NCI-H460 (cell line): ENCODE results near the gene SMARCA2. TPM values are rescaled to one million over a fixed set of nuclear protein-coding genes. Genes with fewer than 3 reads are reported as not detected.

ENCODE experiments used
- DNase-seq: peaks from one replicate; pipeline ENCODE4 v3.0.0-alpha.2; 2016; ENCODE audit warnings: low read depth; ENCODE audit errors: extremely low read depth
- polyA plus RNA-seq: library from polyadenylated mRNA; depleted of rRNA; stranded (reverse); fragments of >200 nt; gene quantifications from 2 replicates; pipeline ENCODE4 v1.2.3, GENCODE V29; 2014; cell fraction: nucleus; rRNA removed
- total RNA-seq: library from RNA; depleted of rRNA; stranded (reverse); fragments of >200 nt; shearing (Covaris generic); gene quantifications from 2 replicates; pipeline ENCODE4 v1.2.3, GENCODE V29; 2014; rRNA removed

Gene SMARCA2
- 24.0 and 28.5 TPM in 2 replicates for total RNA-seq
- polyA plus RNA-seq = 37.4 and 49.9 TPM in 2 replicates

DNA sequence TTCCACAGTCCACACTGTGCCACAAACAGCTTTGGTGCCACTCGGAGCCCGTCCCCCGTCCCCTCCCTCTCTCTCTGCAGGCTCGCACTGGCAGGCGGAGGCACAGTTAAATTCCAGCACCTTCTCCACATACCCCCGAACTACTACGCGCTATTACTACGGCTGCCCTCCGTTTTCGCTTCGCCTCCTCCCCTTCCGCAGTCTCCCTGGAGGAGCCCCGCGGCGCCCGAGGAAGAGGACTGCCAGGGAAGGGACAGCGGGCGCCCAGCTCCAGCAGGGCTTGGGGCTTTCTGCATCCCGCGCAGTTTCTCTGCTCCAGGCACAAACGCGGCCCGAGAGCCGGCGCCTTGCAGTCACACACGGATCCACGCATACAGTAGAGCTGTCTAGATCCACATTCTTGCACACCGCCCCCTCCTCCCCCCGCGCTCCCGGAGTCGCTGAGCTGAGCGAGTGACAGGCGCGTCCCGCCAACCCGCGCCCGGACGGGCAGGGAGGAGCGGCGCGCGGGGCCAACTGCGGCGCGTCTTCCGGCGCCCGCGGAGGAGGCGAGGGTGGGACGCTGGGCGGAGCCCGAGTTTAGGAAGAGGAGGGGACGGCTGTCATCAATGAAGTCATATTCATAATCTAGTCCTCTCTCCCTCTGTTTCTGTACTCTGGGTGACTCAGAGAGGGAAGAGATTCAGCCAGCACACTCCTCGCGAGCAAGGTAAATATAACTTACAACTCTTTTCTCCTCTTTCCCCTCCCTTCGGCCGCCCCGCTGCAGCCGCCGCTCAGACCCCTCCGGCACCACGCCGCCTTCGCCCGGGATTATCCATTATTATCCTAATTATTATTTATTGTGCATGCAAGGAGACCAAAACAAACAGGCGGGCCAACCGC is at the start of gene SMARCA2:
Gene SMARCA2, plus strand, starts transcription at position 652 of the 885 bp plus-strand sequence. CDS start 13,676 bp downstream, outside the sequence.
- DNase-seq = peak; percentile 87

DNA sequence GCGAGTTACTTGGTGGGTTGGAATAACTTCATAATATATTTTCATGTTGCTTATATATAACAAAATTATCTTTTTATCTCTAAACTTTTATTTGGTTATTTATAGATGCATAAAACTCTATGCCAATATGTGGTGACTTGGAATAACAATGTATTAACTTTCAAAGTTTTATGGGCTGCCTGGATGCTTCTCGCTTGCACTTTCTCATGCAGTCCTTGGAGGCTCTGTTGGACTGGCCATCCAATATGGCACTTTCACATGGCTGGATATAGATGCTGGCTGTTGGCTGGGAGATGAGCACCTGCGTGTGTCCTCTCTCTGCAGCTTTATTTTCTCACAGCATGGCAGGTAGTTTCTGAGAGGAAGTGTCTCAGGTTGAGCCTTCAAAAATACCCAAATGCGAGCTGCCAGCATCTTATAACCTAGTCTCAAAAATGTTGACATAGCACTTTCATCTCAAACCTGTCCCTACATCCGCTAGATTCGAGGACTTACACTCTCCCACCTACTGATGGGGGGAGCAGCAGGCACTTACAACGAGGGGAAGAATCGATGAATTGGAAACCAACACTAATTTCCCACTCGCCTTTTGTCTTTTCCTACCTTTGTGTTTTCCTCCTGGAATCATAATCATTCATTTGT is 48.3 kb upstream of the SMARCA2 start:
- no peak for DNase-seq

DNA sequence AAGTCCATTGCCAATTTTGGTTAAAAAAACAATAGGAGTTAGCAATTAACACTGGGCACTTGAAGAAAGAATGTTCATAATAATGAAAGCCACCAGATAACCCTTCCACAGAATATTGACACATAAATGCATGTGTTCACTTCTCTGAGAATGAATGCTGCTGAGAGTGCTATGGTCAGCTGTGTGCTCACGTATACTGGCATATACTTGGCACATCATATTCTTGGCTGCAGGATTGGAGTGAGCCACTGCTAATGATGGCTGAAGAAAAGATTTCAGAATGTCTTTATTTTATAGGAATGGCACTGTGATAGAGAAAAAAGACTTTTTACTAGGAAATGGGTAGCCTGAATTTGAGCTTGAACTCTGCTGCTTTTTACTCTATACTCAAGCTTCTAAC is 46.0 kb upstream of the SMARCA2 start:
- DNase-seq = no peak

DNA sequence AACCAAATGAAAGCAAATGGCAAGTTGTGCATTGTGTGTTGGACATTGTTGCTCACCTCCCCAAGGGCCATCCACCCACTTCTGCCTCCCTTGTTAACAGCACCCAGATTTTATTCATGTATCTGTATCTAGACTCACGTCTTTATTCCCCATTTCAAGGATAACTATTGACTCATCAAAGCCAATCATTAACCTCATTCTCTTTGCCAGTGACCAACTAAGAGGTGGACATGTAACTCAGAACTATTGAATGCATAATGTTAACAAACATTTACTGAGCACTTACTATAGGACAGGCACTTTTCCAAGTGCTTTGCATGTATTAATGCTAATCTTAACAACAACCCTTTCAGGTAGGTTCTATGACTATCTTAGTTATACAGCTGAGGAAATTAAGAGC is 45.2 kb upstream of the SMARCA2 start:
- no peak for DNase-seq

DNA sequence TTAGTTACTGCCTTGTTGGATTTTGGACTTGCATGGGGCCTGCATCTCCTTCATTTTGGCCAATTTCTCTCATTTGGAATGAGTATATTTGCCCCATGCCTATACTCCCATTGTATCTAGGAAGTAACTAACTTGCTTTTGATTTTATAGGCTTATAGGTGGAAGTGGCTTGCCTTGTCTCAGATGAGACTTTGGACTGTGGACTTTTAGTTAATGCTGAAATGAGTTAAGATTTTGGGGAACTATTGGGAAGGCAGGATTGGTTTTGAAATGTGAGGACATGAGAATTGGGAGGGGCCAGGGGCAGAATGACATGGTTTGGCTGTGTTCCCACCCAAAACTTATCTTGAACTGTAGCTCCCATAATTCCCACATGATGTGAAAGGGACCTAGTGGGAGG is 42.5 kb upstream of the SMARCA2 start:
- DNase-seq = no peak

GRCh38 chr9:1977026-1977425 is 38.1 kb upstream of the SMARCA2 start:
- no peak for DNase-seq

DNA sequence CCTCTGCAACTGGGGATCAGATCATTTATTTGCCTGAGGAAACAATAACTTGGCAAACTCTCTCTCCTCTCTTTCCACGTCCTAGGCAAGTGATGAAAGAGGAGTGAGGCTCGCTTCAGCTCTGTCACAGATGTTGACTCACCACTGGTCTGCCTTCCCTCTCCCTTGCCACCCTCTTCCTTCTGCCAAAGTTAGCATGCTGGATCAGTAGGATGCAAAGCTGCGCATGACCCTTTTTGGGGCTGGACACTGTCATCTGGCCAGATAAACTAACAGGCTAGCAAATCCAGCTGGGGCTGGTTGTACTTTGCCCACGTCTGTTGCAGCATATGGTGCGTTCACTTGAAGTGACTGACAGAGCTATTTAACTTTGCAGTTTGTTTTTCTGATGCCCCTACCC is 36.2 kb upstream of the SMARCA2 start:
- DNase-seq = no peak

- no peak for DNase-seq
These were observed 35.3 kb upstream of the SMARCA2 start for GRCh38 chr9:1979741-1980367.

GRCh38 chr9:1980387-1980786 is 34.8 kb upstream of the SMARCA2 start:
- DNase-seq = no peak

DNA sequence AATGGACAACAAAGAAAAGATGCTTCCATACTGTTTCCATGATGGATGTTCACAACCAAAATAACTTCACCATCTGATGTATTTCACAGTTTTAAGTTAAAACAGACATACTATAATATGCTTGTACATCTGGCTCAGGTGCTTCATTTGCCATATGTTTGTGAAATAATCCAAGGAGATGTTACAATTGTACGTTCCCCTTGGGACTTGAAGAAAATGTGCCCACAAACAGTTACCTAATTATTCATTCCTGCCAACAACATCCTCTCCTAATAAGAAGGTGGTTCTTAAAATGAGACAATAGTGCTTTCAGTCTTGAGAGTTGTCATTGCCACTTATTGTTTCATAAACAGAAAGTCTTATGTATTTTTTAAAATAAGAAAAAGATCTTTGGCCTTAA is 33.1 kb upstream of the SMARCA2 start:
- DNase-seq = no peak

GRCh38 chr9:1986341-1986740 is 28.8 kb upstream of the SMARCA2 start:
- DNase-seq = no peak

- no peak for DNase-seq
These were observed 25.6 kb upstream of the SMARCA2 start for GRCh38 chr9:1989500-1989899.

- no peak for DNase-seq
These were observed 21.0 kb upstream of the SMARCA2 start for GRCh38 chr9:1994180-1994579.

GRCh38 chr9:1995084-1995483 is 20.1 kb upstream of the SMARCA2 start:
- no peak for DNase-seq

- no peak for DNase-seq
These were observed 19.0 kb upstream of the SMARCA2 start for GRCh38 chr9:1996156-1996555.

DNA sequence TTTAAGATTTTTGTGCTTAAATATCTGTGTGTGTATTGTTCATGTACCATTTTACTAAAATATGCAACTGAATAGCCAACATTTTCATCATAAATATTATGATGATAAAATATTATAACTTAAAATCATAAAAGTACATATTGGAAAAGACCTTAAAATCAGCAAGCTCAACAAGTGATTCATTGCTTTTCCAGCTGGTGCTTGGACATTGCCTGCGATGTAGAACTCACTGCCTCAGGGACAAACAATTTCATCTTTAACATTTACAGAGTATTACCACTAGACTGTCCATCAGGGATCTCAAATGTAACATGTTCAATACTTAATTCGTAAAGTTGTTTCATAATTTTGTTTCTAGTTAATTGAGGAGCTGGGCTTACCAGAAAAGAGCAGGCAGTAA is 17.5 kb upstream of the SMARCA2 start:
- DNase-seq = no peak

- no peak for DNase-seq
These were observed 17.0 kb upstream of the SMARCA2 start for GRCh38 chr9:1998111-1998510.

- no peak for DNase-seq
These were observed 14.8 kb upstream of the SMARCA2 start for GRCh38 chr9:2000314-2000713.

- DNase-seq = no peak
These were observed 6.8 kb upstream of the SMARCA2 start for GRCh38 chr9:2008372-2008771.

- DNase-seq = no peak
These were observed 2.8 kb upstream of the SMARCA2 start for GRCh38 chr9:2012347-2012746.

GRCh38 chr9:2013743-2014475 is 1.2 kb upstream of the SMARCA2 start:
- DNase-seq = no peak
